ENCODE data around the gene F2R. TPM values are rescaled to one million over a fixed set of nuclear protein-coding genes. Genes with fewer than 3 reads are reported as not detected.
"Not testable (repeated sequence)": the region's sequence is repeated elsewhere in the genome, so short reads cannot be mapped to it uniquely, and the experiment has no call there.

The F2R gene
- total and polyA plus RNA-seq, 4 donors, result 4.2 to 31.8 (median 13.7) TPM

DNA sequence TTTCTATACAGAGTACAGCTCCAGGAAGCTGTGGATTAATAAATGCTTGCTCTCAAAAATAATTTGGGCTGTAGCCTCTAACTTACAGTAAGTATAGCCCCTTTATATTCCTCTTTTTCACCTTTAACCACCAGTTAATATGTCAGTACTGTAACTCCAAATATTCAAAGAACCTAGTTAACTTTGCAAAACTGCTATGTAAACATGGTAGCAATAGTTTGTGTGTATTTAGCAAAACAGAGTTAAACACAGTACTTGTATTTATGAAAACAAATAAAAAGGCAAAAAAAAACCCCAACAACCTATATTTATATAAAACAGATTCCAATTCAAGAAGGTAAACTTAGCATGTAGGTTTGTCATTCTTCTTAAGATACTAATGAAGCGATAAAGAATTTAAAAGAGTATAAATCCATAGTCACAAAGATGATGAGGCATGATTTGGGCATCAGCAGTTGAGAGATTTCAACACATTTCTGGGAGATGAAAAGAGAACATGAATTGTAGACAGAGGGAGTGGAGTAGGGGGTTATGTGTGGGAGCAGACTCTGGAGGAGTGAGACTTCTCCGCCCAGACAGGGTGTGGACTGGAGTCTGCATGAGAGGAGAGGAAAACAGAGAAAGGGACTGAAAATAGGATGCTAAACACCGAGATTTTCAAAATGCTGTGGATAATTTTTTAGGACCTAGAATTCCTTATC, 55.9 kb downstream of the F2R start:
- no peak overlapping the region for H3K27ac ChIP-seq (ENCODE audit: low read depth in 1 of 2, low read length in 1 of 2)
- ATAC-seq (ENCODE audit: insufficient read depth, low FRiP score) (no peak), DNase-seq (peak in 2 of 3 donors; percentile 30 to 47)
- H3K27me3 ChIP-seq (ENCODE audit: control insufficient read depth in 3 of 3, insufficient read depth in 3 of 3, low read length in 2 of 3), result no peaks in the 10 kb centered on the region
- H3K9ac ChIP-seq (ENCODE audit: insufficient read depth in 1 of 2, low read length in 2 of 2), result no peak overlapping the region
- 55 to 64% methylated on average over 3 of the region's 3 CpGs for WGBS, 2 donors
- TF ChIP-seq, protein P1, sequence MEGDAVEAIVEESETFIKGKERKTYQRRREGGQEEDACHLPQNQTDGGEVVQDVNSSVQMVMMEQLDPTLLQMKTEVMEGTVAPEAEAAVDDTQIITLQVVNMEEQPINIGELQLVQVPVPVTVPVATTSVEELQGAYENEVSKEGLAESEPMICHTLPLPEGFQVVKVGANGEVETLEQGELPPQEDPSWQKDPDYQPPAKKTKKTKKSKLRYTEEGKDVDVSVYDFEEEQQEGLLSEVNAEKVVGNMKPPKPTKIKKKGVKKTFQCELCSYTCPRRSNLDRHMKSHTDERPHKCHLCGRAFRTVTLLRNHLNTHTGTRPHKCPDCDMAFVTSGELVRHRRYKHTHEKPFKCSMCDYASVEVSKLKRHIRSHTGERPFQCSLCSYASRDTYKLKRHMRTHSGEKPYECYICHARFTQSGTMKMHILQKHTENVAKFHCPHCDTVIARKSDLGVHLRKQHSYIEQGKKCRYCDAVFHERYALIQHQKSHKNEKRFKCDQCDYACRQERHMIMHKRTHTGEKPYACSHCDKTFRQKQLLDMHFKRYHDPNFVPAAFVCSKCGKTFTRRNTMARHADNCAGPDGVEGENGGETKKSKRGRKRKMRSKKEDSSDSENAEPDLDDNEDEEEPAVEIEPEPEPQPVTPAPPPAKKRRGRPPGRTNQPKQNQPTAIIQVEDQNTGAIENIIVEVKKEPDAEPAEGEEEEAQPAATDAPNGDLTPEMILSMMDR (IDR thresholded peaks at IDR 0.05; ENCODE audit: control extremely low read depth, extremely low read depth), result no peak
- no peak overlapping the region for H3K4me3 ChIP-seq
- H3K36me3 ChIP-seq (ENCODE audit: control insufficient read depth in 4 of 4, insufficient read depth in 4 of 4, low read length in 4 of 4), result no peaks in the 10 kb centered on the region
- no peaks in the 10 kb centered on the region for H3K9me3 ChIP-seq (ENCODE audit: control insufficient read depth in 4 of 4, insufficient read depth in 3 of 4, low read length in 3 of 4)
- no peaks in the 10 kb centered on the region for H3K4me1 ChIP-seq (ENCODE audit: control insufficient read depth in 5 of 5, insufficient read depth in 5 of 5, low read length in 5 of 5)

GRCh38 chr5:76775921-76776320, 60.0 kb downstream of the F2R start:
- Histone ChIP-seq H3K36me3 (ENCODE audit: control insufficient read depth in 4 of 4, insufficient read depth in 4 of 4, low read length in 4 of 4) (no peaks in the 10 kb centered on the region), H3K27ac (ENCODE audit: low read depth in 1 of 2, low read length in 1 of 2) (no peak overlapping the region), H3K9ac (ENCODE audit: insufficient read depth in 1 of 2, low read length in 2 of 2) (no peak overlapping the region), H3K4me1 (ENCODE audit: control insufficient read depth in 5 of 5, insufficient read depth in 5 of 5, low read length in 5 of 5) (no peaks in the 10 kb centered on the region), H3K4me3 (no peak overlapping the region), H3K27me3 (ENCODE audit: control insufficient read depth in 3 of 3, insufficient read depth in 3 of 3, low read length in 2 of 3) (no peaks in the 10 kb centered on the region), H3K9me3 (ENCODE audit: control insufficient read depth in 4 of 4, insufficient read depth in 3 of 4, low read length in 3 of 4) (no peaks in the 10 kb centered on the region)
- 82 to 86% methylated on average over 5 of the region's 5 CpGs for WGBS, 2 donors
- TF ChIP-seq, protein P1 (IDR thresholded peaks at IDR 0.05; ENCODE audit: control extremely low read depth, extremely low read depth), result no peak
- ATAC-seq (ENCODE audit: insufficient read depth, low FRiP score) (no peak), DNase-seq (no peak)

- Histone ChIP-seq H3K9me3 (ENCODE audit: control insufficient read depth in 4 of 4, insufficient read depth in 3 of 4, low read length in 3 of 4) (no peaks in the 10 kb centered on the region), H3K4me3 (no peak overlapping the region), H3K9ac (ENCODE audit: insufficient read depth in 1 of 2, low read length in 2 of 2) (no peak overlapping the region), H3K36me3 (ENCODE audit: control insufficient read depth in 4 of 4, insufficient read depth in 4 of 4, low read length in 4 of 4) (no peaks in the 10 kb centered on the region), H3K27me3 (ENCODE audit: control insufficient read depth in 3 of 3, insufficient read depth in 3 of 3, low read length in 2 of 3) (no peaks in the 10 kb centered on the region), H3K4me1 (ENCODE audit: control insufficient read depth in 5 of 5, insufficient read depth in 5 of 5, low read length in 5 of 5) (no peaks in the 10 kb centered on the region), H3K27ac (ENCODE audit: low read depth in 1 of 2, low read length in 1 of 2) (no peak overlapping the region)
- ATAC-seq (ENCODE audit: insufficient read depth, low FRiP score) (no peak), DNase-seq (no peak)
- TF ChIP-seq, protein P1 (IDR thresholded peaks at IDR 0.05; ENCODE audit: control extremely low read depth, extremely low read depth), result no peak
- 88 to 97% methylated on average over 2 of the region's 2 CpGs for WGBS, 2 donors
Observed at GRCh38 chr5:76776391-76776790, 60.5 kb downstream of the F2R start.

GRCh38 chr5:76780616-76781015, 64.7 kb downstream of the F2R start:
- H3K36me3 ChIP-seq (ENCODE audit: control insufficient read depth in 4 of 4, insufficient read depth in 4 of 4, low read length in 4 of 4); H3K27me3 ChIP-seq (ENCODE audit: control insufficient read depth in 3 of 3, insufficient read depth in 3 of 3, low read length in 2 of 3); H3K9me3 ChIP-seq (ENCODE audit: control insufficient read depth in 4 of 4, insufficient read depth in 3 of 4, low read length in 3 of 4); ATAC-seq (ENCODE audit: insufficient read depth, low FRiP score); H3K9ac ChIP-seq (ENCODE audit: insufficient read depth in 1 of 2, low read length in 2 of 2); H3K4me1 ChIP-seq (ENCODE audit: control insufficient read depth in 5 of 5, insufficient read depth in 5 of 5, low read length in 5 of 5); DNase-seq; H3K4me3 ChIP-seq; H3K27ac ChIP-seq (ENCODE audit: low read depth in 1 of 2, low read length in 1 of 2): not testable (repeated sequence)
- WGBS, 2 donors, result 95 to 97% methylated on average over 4 of the region's 4 CpGs

Measured in lung (tissue), 12 donors.